ENCODE data around the gene UBA6. TPM values are rescaled to one million over a fixed set of nuclear protein-coding genes. Genes with fewer than 3 reads are reported as not detected.
A peak's percentile ranks its signal among the peaks of the same experiment; 100 is the strongest.

Gene UBA6
- total and polyA plus RNA-seq, 9 of the 15 experiments (the other 6 are each of a cell fraction or from before 2014, with no cell fraction given) = 22.9 to 139 (median 94.6) TPM

DNA sequence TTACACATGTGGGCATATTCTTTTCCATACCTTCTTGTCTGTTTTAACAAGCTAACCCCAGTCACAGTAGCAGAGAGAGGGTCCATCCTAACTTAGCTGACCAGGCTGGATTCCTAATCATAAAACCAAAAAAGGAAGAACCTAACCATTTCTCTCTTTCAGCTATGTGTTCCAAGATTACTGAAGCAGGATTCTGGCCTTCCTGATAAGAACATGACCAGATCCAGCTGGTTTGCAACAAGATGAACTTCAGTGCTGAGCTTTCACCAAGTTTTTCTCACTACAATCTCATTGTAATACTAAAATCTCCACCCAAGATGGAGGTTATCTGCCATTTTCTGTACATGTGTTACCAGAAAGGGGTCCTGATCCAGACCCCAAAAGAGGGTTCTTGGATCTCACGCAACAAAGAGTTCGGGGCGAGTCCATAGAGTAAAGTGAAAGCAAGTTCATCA is 20.4 kb upstream of the UBA6 start (continued):
- TF ChIP-seq, protein P1, sequence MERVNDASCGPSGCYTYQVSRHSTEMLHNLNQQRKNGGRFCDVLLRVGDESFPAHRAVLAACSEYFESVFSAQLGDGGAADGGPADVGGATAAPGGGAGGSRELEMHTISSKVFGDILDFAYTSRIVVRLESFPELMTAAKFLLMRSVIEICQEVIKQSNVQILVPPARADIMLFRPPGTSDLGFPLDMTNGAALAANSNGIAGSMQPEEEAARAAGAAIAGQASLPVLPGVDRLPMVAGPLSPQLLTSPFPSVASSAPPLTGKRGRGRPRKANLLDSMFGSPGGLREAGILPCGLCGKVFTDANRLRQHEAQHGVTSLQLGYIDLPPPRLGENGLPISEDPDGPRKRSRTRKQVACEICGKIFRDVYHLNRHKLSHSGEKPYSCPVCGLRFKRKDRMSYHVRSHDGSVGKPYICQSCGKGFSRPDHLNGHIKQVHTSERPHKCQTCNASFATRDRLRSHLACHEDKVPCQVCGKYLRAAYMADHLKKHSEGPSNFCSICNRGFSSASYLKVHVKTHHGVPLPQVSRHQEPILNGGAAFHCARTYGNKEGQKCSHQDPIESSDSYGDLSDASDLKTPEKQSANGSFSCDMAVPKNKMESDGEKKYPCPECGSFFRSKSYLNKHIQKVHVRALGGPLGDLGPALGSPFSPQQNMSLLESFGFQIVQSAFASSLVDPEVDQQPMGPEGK (CRISPR knock-in tag; IDR thresholded peaks at IDR 0.05; ENCODE audit: borderline replicate concordance) = no peak
- TF ChIP-seq TCF3 (CRISPR knock-in tag; IDR thresholded peaks at IDR 0.05) (peak; percentile 81), TRIM28 (IDR thresholded peaks at IDR 0.05) (0 out of 2 replicates have a peak, but pooled peaks have one; percentile 15), IRF2 (CRISPR knock-in tag; IDR thresholded peaks at IDR 0.05) (no peak), SETDB1 (IDR thresholded peaks at IDR 0.05; ENCODE audit: low read length) (no peak), FOS (IDR thresholded peaks at IDR 0.05; ENCODE audit: extremely low read depth, insufficient read length) (no peak), ARID1B (IDR thresholded peaks at IDR 0.05) (peak; percentile 82), EGR1 (conservative IDR thresholded peaks at IDR 0.05) (no peak), TCFL5 (CRISPR knock-in tag; conservative IDR thresholded peaks at IDR 0.05) (no peak; the same call in 1 of the 2 replicates), EP300 (IDR thresholded peaks at IDR 0.05; ENCODE audit: low read length) (peak; percentile 72), DPF2 (IDR thresholded peaks at IDR 0.05) (peak; percentile 65), OTX1 (CRISPR knock-in tag; IDR thresholded peaks at IDR 0.05) (peak; percentile 56; the same call in 1 of the 2 replicates), TOE1 (IDR thresholded peaks at IDR 0.05; ENCODE audit: borderline replicate concordance) (peak; percentile 18; the same call in 1 of the 2 replicates), TOE1 (CRISPR knock-in tag; IDR thresholded peaks at IDR 0.05; ENCODE audit: borderline replicate concordance, low read depth) (no peak), CBFB (CRISPR knock-in tag; IDR thresholded peaks at IDR 0.05) (no peak), CBX5 (IDR thresholded peaks at IDR 0.05; ENCODE audit: borderline replicate concordance, low read depth) (no peak), ETV5 (CRISPR knock-in tag; IDR thresholded peaks at IDR 0.05; ENCODE audit: low read depth) (no peak), ZNF263 (CRISPR knock-in tag; IDR thresholded peaks at IDR 0.05; ENCODE audit: borderline replicate concordance) (no peak), ZNF785 (CRISPR knock-in tag; IDR thresholded peaks at IDR 0.05) (no peak), SREBF2 (CRISPR knock-in tag; IDR thresholded peaks at IDR 0.05) (no peak), CBX1 (IDR thresholded peaks at IDR 0.05; ENCODE audit: low read depth) (0 out of 2 replicates have a peak, but pooled peaks have one; percentile 21), PHB2 (IDR thresholded peaks at IDR 0.05; ENCODE audit: low read depth) (no peak), CBFA2T2 (conservative IDR thresholded peaks at IDR 0.05) (peak; percentile 79), LARP7 (IDR thresholded peaks at IDR 0.05) (no peak), TAL1 (IDR thresholded peaks at IDR 0.05) (peak; percentile 80)
- TF ChIP-seq, protein P2, sequence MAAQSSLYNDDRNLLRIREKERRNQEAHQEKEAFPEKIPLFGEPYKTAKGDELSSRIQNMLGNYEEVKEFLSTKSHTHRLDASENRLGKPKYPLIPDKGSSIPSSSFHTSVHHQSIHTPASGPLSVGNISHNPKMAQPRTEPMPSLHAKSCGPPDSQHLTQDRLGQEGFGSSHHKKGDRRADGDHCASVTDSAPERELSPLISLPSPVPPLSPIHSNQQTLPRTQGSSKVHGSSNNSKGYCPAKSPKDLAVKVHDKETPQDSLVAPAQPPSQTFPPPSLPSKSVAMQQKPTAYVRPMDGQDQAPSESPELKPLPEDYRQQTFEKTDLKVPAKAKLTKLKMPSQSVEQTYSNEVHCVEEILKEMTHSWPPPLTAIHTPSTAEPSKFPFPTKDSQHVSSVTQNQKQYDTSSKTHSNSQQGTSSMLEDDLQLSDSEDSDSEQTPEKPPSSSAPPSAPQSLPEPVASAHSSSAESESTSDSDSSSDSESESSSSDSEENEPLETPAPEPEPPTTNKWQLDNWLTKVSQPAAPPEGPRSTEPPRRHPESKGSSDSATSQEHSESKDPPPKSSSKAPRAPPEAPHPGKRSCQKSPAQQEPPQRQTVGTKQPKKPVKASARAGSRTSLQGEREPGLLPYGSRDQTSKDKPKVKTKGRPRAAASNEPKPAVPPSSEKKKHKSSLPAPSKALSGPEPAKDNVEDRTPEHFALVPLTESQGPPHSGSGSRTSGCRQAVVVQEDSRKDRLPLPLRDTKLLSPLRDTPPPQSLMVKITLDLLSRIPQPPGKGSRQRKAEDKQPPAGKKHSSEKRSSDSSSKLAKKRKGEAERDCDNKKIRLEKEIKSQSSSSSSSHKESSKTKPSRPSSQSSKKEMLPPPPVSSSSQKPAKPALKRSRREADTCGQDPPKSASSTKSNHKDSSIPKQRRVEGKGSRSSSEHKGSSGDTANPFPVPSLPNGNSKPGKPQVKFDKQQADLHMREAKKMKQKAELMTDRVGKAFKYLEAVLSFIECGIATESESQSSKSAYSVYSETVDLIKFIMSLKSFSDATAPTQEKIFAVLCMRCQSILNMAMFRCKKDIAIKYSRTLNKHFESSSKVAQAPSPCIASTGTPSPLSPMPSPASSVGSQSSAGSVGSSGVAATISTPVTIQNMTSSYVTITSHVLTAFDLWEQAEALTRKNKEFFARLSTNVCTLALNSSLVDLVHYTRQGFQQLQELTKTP (IDR thresholded peaks at IDR 0.05; ENCODE audit: low read depth in 1 of 2, partially characterized antibody in 2 of 2) = peak in 1 of 2 experiments; percentile 50
- TF ChIP-seq, protein P3, sequence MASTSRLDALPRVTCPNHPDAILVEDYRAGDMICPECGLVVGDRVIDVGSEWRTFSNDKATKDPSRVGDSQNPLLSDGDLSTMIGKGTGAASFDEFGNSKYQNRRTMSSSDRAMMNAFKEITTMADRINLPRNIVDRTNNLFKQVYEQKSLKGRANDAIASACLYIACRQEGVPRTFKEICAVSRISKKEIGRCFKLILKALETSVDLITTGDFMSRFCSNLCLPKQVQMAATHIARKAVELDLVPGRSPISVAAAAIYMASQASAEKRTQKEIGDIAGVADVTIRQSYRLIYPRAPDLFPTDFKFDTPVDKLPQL (IDR thresholded peaks at IDR 0.05; ENCODE audit: extremely low read depth, insufficient read length) = no peak

Data from K562 (cell line).